ENCODE data around the gene RILPL1.

DNA sequence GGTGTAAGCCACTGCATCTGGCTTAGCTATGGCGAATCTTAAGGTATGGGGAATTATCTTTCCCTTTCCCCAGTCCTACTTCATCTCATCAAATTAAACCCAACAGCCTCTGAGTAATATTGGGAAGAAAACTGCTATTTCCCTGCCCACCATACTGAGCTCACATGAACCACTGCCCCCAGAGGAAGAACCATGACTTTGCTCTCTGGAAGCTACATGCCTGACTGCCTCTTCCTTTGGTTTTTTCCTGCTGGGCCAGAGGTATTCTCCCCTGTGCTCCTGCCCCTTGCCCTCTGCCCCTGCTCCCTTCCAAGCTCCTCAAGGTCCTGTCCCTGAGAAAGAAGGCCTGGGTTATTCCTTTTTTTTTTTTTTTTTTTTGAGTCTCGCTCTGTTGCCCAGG lies 112.2 kb downstream of the RILPL1 start:
- no peak for TF ChIP-seq POLR2A (IDR thresholded peaks at IDR 0.05)
- TF ChIP-seq, protein P1, sequence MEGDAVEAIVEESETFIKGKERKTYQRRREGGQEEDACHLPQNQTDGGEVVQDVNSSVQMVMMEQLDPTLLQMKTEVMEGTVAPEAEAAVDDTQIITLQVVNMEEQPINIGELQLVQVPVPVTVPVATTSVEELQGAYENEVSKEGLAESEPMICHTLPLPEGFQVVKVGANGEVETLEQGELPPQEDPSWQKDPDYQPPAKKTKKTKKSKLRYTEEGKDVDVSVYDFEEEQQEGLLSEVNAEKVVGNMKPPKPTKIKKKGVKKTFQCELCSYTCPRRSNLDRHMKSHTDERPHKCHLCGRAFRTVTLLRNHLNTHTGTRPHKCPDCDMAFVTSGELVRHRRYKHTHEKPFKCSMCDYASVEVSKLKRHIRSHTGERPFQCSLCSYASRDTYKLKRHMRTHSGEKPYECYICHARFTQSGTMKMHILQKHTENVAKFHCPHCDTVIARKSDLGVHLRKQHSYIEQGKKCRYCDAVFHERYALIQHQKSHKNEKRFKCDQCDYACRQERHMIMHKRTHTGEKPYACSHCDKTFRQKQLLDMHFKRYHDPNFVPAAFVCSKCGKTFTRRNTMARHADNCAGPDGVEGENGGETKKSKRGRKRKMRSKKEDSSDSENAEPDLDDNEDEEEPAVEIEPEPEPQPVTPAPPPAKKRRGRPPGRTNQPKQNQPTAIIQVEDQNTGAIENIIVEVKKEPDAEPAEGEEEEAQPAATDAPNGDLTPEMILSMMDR (IDR thresholded peaks at IDR 0.05): no peak

All from uterus (tissue), 2 donors.